Hematopoietic multipotent progenitor cell treated with erythropoietin and hydrocortisone succinate and interleukin-3 and kit ligand, for 15 days (in vitro differentiated cells): Measurements from ENCODE around the gene NDUFS6.

ENCODE experiments used
- DNase-seq: peaks from one replicate; pipeline ENCODE4 v3.0.0-alpha.2; 2015; ENCODE audit warnings: low spot score

NDUFS6 gene

DNA sequence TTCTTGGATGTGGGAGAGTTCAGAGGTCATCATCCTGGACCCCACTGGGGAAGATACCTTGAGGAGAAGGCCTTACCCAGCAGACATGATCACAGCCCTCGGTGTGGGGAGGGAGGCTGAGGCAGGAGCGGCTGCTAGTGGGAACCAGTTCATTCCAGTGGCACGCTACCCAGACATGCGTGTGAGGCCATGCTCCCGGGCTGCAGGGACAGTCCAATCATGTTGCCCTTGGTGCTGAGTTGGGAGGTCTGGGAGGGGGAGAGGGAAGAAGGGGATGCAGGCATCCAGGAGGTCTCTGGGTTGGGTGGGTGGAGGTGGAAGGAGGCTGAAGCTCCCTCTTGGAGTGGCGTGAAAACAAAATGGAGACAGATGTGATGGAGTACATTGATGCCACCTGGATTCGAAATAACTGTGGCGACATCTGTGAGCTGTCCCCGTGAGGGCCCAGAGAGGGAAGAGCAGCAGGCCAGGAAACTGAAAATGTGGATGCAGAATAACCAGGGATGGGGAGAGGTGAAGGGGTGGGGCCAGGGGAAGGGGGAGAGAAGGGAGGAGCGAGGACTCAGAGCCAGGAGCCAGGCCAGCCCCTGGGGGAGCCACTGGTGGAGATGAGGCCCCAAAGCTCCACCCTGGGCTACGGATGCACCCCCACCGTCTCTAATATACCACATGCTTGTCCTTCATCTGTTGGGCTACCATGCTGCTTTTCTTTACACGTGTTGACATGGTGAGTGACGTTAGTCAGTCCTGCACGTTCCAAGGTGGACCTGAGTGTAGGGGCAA lies 16.2 kb downstream of the NDUFS6 start:
- no peak for DNase-seq

DNA sequence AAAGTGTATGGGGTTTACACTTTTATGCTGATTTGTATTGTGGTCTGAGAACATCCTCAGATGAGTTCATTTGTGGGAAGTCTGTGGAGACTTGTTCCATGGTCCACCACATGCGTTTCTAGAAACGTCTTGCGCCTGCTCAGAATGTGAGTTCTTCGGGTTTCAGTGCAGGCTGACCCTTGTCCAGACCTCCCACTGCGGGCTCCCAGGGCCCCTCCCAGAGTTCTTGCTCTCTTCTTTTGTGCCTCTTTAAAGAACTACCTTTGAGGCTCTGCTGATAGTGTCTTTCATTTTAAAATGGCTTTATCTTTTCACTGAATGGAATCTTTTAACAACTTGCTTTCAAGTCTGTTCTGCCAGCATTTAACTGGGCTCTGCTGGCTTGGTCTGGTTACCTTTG lies 17.6 kb downstream of the NDUFS6 start:
- no peak for DNase-seq

DNA sequence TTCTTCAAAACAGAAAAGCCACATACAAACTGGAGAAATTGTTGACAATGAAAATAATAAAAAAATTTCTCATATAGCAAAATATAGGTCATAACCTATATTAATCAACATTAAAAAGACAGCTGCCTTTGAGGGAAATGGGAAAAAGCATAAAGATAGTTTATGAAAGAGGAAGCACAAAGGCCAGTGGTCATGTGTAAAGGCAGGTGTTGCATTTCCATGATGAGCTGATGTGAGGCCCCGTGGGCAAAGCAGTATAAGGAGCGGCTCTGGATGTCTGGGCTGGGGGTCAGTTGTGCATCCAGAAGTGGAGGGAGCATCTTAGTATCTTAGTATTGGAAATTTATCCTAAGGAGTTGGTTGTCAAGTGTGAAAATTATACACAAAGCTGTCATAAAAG lies 18.3 kb downstream of the NDUFS6 start:
- no peak for DNase-seq

DNA sequence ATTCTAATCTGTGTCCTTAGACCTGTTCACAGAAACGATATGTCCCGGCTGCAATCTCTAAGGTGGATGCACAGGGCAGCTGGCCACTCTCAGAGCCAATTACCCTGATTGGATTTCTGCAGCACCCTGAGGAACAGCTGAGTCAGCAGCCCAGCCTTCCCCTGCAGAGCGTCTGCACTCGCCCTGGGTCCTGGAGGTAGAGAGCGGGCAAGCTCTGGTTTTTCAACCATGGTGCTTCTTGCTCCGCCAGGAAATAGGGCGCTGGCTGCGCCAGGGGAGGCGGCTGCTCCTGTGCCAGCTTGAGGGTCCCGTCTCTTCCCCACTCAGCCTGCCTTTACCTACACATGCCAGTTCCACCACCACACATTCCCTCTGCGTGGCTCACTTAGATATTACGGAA lies 19.2 kb downstream of the NDUFS6 start:
- no peak for DNase-seq

DNA sequence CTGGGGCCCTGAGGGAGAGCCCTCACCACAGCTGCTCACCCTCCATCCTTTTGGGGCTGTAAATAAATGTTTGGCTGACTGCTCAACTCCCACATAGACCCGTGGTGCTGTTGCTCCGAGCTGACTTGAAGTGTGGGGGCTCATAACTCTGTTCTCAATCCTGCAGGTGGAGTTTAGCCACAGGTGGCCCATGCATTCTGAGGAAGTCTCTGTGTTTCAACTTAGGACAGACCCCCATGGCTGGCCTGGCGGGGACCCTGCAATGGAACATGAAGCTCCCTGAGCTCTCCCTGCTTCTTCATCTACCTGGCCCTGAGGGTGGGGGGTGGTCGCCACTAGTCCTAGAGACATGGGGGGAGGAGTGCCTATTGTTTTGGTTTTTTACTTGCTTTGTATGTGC lies 19.7 kb downstream of the NDUFS6 start:
- no peak for DNase-seq

DNA sequence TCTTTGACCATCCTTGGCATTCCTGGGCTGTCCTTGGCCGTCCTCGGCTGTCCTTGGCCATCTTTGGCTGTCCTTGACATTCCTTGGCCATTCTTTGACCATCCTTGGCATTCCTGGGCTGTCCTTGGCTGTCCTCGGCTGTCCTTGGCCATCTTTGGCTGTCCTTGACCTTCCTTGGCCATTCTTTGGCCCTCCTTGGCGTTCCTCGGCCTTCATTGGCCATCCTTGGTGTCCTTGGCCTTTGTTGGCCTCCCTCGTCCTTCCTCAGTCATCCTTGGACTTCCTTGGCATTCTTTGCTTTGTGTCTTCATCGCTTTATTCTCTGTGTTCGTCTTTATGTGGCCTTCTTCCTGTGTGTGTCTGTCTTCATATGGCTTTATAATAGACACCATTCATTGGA lies 20.7 kb downstream of the NDUFS6 start:
- no peak for DNase-seq

DNA sequence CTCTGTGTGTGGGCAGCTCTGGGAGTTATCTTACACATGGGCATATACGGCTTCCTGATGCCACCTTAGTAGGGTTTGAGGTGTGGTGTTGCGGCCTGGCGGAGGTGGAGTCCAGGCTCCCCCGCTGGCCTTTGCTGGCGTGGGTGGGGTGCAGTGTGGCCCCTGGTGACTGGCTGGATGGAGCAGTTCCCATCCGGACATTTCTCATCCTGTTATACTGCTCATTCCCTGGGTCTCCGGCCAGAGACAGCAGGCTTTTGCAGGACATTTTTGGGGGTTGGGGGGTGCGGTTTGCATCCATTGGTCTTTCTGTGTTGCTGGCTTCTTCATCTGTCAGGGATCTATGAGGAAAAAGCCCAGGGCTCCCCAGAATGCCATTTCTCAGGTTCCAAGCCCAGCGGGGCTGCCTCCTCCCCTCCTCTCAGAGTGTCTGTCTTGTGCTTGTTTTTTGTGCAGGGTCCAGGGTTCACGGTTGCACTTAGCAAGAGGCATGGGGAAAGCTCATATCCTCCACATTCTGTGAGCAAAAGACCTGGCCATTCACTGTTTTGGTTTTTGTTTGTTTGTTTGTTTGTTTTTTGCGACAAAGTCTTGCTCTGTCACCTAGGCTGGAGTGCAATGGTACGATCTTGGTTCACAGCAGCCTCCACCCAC lies 22.3 kb downstream of the NDUFS6 start:
- DNase-seq, result no peak

DNA sequence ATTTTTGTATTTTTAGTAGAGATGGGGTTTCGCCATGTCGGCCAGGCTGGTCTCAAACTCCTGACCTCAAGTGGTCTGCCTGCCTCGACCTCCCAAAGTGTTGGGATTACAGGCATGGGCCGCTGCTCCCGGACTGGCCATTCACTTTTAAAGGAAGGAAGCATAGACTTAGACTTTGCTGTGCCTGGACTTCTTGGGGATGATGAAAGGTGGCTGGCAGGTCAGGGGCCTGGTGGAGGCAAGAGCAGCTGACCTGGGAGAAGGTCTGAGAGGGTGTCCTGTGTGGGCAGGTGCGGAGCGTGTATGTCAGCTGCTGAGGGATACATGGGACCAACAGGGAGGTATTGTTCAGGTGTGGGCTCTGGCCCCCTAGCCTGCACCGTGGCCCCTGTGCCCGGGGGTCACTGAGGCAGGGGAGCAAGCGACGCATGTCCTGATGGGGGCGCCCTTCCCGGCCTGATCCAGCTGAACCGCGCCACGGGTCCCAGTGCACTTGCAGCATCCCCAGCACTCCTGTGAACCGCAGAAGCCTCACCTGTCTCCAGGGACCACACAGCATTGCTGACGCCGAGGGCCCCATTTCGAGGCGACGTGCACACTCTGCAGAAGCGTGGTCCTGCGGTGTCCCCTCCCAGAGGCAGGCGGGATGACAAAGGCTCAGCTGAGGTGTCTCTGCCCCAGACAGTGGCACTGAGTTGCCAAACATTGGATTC lies 23.1 kb downstream of the NDUFS6 start:
- no peak for DNase-seq

DNA sequence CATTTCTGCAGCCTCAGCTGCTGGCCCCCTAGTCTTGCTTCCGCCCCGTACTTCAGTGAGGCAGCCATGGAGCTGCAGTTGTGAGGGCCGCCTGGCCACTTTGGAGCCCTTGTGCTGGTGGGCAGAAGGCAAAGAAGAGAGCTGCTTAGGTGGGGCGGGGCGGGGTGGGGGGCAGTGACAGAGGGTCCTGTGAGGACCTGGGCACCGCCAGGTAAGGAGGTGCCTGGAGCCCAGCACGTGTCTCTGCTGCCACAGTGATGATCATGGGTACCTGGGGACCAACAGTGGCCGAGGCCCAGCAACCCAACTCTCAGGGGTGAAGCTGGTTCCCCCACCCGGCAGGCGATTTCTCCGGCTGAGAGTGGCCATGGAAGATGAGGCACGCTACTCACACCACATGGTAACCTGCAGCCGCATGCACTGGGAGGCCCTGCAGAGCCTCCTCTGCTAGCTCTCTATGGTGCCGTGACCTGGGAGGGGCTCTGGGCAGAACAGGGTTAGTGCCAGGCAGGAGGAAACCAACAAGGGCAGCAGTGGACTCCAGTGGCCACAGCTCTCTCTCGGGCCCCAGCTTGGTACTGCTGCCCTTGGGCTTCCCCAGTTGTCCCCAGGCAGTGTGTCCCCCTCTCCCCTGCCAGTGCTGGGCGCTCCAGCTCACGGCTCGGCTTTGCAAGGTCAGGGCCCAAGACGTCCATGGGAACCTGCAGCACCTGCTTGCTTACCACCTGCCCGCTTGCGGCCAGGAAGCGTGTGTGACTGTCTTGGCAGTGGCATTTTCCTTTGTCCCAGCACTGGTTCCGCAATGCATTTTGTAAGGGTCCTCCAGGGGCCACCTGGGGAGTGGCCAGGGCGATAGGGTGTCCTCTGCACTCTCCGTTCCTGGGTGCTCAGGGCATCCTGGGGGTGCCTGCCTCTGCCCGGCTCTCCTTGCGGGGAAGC lies 24.0 kb downstream of the NDUFS6 start:
- no peak for DNase-seq

DNA sequence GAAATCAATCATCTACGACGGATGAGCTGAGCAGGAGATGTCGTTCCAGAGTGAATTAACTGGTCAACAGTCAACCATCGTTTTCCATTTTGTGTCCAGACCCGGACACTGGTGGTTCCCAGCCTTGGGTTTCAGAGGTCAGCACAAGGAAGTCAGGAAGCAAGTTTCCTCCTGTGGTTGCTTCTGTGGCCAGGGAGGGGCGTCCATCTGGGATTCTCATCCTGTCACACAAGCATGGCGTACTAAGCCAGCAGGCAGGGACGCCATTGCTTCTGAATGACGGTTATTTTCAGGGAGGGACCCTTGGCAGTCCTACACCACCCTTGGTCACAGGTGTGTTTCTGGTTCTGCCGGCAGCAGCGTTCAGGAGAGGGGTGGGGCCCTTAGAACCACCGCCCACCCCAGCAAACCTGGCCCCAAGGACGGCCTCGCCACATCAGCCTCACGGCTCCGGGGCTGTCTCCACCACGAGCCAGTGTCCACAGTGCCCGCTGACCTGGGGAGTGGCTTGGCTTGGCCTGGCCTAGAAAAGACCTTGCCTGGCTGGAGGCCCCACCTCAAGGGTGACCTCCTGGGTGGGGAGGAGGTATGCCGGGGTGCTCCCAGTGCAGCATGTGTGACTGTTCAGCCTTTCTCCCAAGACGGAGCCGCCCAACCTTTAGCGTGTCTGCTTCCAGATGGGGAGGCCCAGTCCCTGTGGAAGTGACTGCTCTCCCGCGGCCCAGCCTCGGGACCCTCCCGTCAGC lies 25.2 kb downstream of the NDUFS6 start:
- DNase-seq, result no peak

DNA sequence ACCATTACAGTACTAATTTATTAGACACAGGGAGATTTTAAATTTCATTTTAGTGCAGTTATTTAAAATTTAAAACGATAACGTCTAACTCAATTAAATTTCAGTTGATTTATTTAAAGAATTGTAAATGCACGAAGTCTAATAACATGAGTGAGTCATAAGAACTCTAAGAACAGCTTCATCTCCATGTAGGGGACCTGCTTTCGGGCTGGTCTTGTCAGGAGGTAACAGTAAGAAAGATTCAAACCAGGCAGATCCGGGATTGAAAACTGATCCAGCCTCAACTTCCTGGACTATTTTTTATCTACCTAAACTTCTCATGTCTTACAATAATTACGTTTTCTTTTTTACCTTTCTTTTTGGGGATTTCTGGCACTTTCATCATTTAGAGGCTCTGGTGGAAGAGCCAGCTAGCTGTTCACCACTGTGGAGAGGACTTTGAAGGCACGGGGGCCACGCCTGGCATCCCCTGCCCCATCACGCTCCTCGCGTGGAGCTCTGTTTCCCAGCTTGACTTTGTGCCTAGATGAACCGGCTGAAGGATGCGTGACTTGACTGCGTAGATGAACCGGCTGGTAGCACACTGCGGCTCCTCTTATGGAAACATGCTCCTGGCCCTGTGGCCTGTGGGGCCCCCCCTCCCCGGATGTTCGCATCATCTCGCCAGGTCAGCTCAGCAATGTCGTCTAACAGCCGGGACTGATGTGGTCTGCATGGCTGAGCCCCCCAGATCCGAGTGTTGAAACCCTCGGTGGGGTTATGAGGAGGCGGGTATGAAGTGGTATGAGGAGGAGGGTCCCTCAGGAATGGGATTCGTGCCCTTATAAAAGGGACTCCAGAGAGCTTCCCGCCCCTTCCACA lies 26.0 kb downstream of the NDUFS6 start:
- no peak for DNase-seq

DNA sequence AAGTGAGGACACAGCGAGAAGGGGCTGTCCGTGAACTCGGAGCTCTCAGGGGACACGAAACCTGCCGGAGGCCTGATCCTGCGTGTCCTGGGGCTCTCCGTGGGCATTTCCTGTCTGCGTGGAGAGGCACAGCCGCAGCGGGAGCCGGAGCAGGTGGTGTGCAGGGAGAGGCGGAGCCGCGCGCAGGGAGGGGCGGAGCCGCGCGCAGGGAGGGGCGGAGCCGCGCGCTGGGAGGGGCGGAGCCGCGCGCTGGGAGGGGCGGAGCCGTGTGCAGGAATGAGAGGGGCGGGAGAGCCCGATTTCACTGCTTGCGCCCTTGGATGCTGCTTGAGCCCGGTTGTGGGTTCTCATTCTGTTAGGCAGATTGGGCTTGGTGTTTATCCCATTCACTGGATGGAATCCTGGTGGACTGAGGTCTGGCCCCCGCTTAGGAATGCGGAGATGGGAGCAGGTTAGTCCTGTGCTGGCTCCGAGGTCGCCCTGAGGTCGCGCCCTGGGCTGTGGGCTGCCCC lies 26.7 kb downstream of the NDUFS6 start:
- DNase-seq, result peak; percentile 5

DNA sequence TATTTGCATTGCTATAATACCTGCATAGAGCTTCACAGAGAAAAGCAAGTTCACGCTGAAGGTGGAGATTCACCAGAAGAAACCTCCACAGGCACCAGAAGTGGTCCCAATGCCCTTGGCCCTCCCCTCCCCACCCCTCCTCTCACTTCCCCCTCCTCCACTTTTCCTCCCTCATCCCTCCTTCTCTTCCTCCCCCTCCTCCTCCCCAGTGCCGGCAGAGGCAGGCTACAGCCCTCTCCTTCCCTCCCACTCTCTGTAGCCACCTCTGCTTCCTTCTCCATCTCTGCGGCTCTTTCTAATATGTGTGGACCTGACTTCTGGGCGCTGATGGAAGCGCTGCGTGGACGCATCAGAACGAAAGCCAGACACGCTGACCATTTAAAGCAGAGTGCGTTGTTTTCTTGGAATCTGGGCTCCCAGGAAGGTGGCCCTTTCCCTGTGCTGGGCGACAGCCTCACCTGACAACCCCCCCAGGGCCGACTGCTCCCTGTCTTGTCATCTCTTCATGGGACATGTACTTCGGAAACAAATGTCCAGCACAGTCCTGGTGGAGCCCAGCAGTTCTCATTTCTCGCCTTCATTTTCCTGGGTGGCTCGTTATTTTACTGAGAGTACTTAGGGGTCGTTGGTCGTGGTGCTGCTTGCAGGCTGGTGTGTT lies 29.5 kb downstream of the NDUFS6 start:
- DNase-seq, result no peak

DNA sequence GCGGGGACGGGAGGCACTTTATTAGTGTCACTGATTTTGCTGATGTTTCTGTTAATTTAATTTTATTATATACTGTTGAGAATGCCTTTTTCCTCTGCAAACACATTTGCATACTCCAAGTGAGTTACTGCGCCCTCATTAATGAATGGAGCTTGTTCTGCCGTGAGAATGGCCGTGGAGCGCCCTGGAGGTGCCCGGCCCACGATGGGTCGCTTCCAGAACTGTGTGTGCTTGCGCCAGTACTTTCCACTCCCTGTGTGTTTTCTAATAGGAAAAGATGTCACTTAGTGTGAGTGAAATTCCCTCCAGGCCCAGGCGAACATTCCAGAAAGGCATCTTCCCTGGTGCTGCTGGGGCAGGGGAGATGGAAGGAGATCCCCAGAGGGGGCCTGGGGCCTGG lies 30.1 kb downstream of the NDUFS6 start:
- DNase-seq, result no peak

DNA sequence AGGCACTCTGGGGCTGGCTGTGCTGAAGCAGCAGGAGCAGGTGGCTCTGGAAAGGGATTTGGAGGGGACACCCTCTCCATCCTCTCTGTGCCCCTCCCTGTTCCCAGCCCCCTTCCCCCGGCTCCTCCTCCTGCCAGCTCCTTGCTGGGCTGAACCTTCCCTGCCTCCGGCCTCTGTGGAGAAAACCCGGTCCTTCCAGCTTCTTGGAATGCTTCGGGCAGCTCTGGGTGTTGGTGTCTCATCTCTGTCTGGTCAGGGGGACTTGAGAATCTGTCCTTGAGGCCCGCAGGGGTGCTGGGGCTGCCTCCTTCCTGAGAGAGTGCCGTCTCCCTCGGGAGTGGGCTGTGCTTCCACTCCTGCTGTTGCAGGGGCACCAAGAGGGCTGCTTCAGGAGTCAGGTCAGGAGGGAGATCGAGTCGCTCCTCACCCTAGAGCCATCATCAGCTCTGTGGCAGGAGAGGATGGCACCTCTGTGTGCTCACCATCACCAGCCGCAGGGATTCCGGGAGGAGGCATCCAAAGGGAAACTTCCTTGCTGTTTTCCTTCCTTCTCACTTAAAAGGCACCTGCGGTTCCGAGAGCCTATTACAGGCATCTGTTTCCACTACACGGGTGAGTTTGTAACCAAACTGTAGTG lies 30.6 kb downstream of the NDUFS6 start:
- DNase-seq, result no peak

DNA sequence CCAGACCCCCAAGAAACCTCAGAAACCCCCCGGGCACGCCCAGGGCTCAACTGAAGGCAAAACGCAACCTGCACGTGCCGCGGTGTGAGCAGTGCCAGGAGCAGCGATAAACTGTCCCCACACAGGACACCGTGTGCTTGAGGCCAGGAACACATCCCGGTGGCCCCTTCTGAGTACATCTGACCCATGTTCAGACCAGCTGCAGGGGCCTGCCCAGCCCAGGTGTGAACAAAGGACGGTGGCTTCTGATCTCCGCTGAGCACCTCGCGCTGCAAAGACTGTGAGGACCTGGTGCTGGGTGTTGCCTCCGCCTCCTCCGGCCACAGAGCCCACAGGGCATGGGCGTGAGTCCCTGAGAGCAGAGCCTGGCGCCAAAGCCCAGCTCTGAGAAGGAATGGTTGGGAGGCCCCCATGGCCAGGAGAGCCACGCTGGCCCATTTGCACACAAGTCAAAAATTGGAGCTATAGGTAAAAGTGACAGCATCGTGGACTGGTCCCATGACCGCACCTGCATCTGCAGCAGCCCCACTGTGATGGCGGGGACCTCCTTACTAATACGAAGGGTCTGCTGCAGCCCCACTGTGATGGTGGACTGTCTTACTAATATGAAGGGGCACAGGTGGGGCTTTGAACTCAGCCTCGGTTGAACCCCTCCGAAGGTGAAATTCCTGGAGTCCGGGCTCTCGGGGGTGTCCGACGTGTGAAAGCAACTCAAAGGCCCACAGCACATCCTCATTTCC lies 31.5 kb downstream of the NDUFS6 start:
- DNase-seq, result no peak

DNA sequence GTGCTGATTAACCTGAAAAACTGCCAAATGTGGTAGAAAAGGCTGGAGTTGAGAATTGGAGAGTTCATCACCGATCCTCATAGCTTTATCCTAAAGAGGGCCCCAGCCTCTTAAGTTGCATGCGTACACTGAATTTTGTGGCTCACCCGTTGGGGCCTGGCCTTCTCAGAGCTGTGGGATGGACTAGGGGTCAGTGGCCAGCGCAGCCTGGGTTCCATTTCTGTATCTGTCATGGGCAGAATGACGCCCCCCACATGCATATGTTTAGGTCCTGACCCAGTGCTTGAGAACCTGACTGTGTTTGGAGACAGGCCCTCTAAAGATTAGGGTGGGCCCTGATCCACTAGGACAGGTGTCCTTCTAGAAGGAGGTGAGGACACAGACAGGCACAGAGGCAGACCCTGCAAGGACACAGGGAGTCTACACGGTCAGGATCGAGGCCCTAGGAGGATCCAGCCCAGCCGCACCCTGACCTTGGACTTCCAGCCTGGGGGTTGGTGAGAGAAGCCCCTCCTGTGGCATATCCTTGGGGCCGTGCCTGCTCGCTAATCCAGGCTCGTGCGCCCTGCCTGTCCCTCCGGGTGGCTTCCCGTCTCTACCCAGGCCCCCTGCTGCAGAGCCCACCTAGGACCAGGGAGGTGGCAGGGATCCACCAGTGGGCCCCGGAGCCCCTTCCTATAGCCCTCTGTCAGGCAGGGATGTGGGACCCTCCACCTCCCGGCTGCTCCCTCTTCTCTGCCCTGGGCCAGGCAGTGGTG lies 32.2 kb downstream of the NDUFS6 start:
- no peak for DNase-seq
